SU-DHL-6 (cell line): Measurements from ENCODE around the gene NEDD4.

Experiments used
- H2AFZ ChIP-seq: fragments of 200-600 bp; sonication (generic); 2 replicates; pipeline ENCODE4 v1.6.1; 2014; ENCODE audit warnings: low read depth, mild to moderate bottlenecking, moderate library complexity, mixed read lengths, antibody characterized with exemption, low read length; ENCODE audit not compliant: severe bottlenecking
- H3F3A ChIP-seq: fragments of 200-600 bp; shearing (Covaris generic); 2 replicates; pipeline ENCODE4 v1.6.0; 2016; ENCODE audit warnings: antibody characterized with exemption, mild to moderate bottlenecking; ENCODE audit not compliant: insufficient read depth
- H3K27ac ChIP-seq: fragments of 200-600 bp; sonication (generic); 2 replicates; pipeline ENCODE4 v1.5.1; 2016; ENCODE audit warnings: low read depth, mild to moderate bottlenecking, low read length, moderate library complexity, mixed read lengths
- H3K27me3 ChIP-seq: fragments of 200-600 bp; sonication (generic), shearing (Covaris generic); 2 replicates; pipeline ENCODE4 v1.6.0; 2014; ENCODE audit warnings: mild to moderate bottlenecking, low read length
- H3K36me3 ChIP-seq: fragments of 200-600 bp; sonication (generic); 2 replicates; pipeline ENCODE4 v1.6.1; 2014; ENCODE audit warnings: mild to moderate bottlenecking, low read length, mixed read lengths
- H3K4me2 ChIP-seq: fragments of 300-600, 200-600 bp; shearing (Covaris generic), sonication (generic); 2 replicates; pipeline ENCODE4 v1.6.0; 2014; ENCODE audit warnings: low read length, low read depth, mild to moderate bottlenecking; ENCODE audit not compliant: poor library complexity, severe bottlenecking
- H3K4me3 ChIP-seq: fragments of 200-600 bp; sonication (generic); 2 replicates; pipeline ENCODE4 v1.5.1; 2014; ENCODE audit warnings: antibody characterized with exemption, low read length, mild to moderate bottlenecking, mixed read lengths; ENCODE audit not compliant: insufficient read depth, poor library complexity, severe bottlenecking
- H3K79me2 ChIP-seq: fragments of 200-600 bp; sonication (generic); 2 replicates; pipeline ENCODE4 v1.6.1; 2014; ENCODE audit warnings: mild to moderate bottlenecking, low read length, moderate library complexity; ENCODE audit not compliant: insufficient read depth
- H3K9ac ChIP-seq: fragments of 200-600 bp; sonication (generic); 2 replicates; pipeline ENCODE4 v1.7.0; 2014; ENCODE audit warnings: mild to moderate bottlenecking, low read length
- H3K9me2 ChIP-seq: fragments of 200-600 bp; sonication (generic); replicated peaks from 2 replicates; pipeline ENCODE4 v1.6.1; 2014; ENCODE audit warnings: low read length; ENCODE audit not compliant: insufficient read depth
- H3K9me3 ChIP-seq: fragments of 200-600 bp; sonication (generic); 2 replicates; pipeline ENCODE4 v1.6.1; 2014; ENCODE audit warnings: low read length, mixed read lengths; ENCODE audit not compliant: insufficient read depth
- H4K20me1 ChIP-seq: fragments of 200-600 bp; sonication (generic); 2 replicates; pipeline ENCODE4 v1.6.1; 2014; ENCODE audit warnings: low read depth, mild to moderate bottlenecking, antibody characterized with exemption, low read length, moderate library complexity, mixed read lengths
- CTCF ChIP-seq: fragments of 200-600 bp; sonication (generic); IDR thresholded peaks from one replicate; pipeline ENCODE4 v1.5.1; 2017; ENCODE audit warnings: antibody characterized with exemption, mild to moderate bottlenecking, low read length, moderate library complexity; ENCODE audit not compliant: insufficient read depth, poor library complexity, severe bottlenecking
- EZH2phosphoT487 ChIP-seq: fragments of 200-600 bp; sonication (generic), shearing (Covaris generic); conservative IDR thresholded peaks from 2 replicates; pipeline ENCODE4 v1.6.1; 2018; ENCODE audit warnings: mild to moderate bottlenecking, antibody characterized with exemption, low read length, moderate library complexity, mixed read lengths

NEDD4 gene

GRCh38 chr15:55835866-55836265, 157.5 kb downstream of the NEDD4 start:
- Histone ChIP-seq H3K9me3 (no peaks in the 10 kb centered on the region), H3K4me3 (no peak overlapping the region), H3K9me2 (no peaks in the 10 kb centered on the region), H4K20me1 (no peaks in the 10 kb centered on the region), H3K27me3 (no peaks in the 10 kb centered on the region), H2AFZ (no peak overlapping the region), H3K36me3 (no peaks in the 10 kb centered on the region), H3K9ac (no peak overlapping the region), H3F3A (no peaks in the 10 kb centered on the region), H3K4me2 (no peak overlapping the region), H3K79me2 (no peaks in the 10 kb centered on the region), H3K27ac (no peak overlapping the region)
- TF ChIP-seq CTCF: no peak
- TF ChIP-seq EZH2phosphoT487: no peak

DNA sequence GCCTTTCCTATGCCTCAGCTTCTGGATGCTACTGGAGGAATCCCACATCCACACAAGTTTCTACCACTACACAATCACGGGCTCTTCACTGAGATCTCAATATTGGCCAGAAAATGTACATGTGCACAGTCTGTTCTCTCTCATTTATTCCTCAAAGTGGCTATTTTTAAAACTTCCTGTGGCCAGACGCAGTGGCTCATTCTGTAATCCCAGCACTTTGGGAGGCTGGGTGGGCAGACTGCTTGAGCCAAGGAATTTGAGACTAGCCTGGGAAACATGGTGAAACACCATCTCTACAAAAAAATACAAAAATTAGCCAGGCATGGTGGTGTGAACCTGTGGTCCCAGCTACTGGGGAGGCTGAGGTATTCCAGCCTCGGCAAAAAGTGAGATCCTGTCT, 159.1 kb downstream of the NEDD4 start:
- Histone ChIP-seq H3K4me3 (no peak overlapping the region), H3K9ac (no peak overlapping the region), H3F3A (no peaks in the 10 kb centered on the region), H3K4me2 (no peak overlapping the region), H3K9me2 (no peaks in the 10 kb centered on the region), H2AFZ (no peak overlapping the region), H3K27me3 (no peaks in the 10 kb centered on the region), H4K20me1 (no peaks in the 10 kb centered on the region), H3K9me3 (no peaks in the 10 kb centered on the region), H3K79me2 (no peaks in the 10 kb centered on the region), H3K36me3 (no peaks in the 10 kb centered on the region), H3K27ac (no peak overlapping the region)
- TF ChIP-seq CTCF (no peak), EZH2phosphoT487 (no peak)

DNA sequence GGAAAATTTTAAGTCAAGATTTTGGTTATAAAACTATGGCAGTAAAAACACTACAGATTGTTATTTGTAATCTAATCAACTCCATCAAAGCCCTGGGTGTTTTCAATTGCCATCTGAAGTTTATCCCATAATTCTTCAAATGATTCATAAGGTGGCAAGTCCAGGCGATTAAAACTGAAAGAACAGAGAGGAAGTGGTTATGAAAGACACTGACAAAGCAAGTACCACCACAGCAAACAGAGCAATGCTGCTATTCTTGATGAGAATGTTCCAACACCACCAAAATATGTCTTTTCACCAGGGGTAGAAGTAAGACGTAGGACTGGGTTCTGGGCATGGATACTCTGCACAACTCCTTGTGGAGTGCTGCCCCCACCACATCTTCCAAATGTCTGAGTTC, 163.6 kb downstream of the NEDD4 start:
- Histone ChIP-seq H3K36me3 (no peaks in the 10 kb centered on the region), H3K9ac (no peak overlapping the region), H3K27ac (no peak overlapping the region)

More for the DNA sequence above, 163.6 kb downstream of the NEDD4 start:
- no peaks in the 10 kb centered on the region for H3K27me3 ChIP-seq
- TF ChIP-seq EZH2phosphoT487 (no peak), CTCF (no peak)
- H3K4me3 ChIP-seq: no peak overlapping the region
- no peaks in the 10 kb centered on the region for H3K79me2 ChIP-seq
- H2AFZ ChIP-seq: no peak overlapping the region
- no peak overlapping the region for H3K4me2 ChIP-seq
- no peaks in the 10 kb centered on the region for H4K20me1 ChIP-seq
- no peaks in the 10 kb centered on the region for H3F3A ChIP-seq
- no peaks in the 10 kb centered on the region for H3K9me2 ChIP-seq
- no peaks in the 10 kb centered on the region for H3K9me3 ChIP-seq
